ENCODE data around the gene STARD5. TPM values are rescaled to one million over a fixed set of nuclear protein-coding genes. Genes with fewer than 3 reads are reported as not detected.

The STARD5 gene
- total and polyA plus RNA-seq, 2 of the 8 experiments (the other 6 are each of a cell fraction or from before 2014, with no cell fraction given): 5.5 to 10.4 TPM

DNA sequence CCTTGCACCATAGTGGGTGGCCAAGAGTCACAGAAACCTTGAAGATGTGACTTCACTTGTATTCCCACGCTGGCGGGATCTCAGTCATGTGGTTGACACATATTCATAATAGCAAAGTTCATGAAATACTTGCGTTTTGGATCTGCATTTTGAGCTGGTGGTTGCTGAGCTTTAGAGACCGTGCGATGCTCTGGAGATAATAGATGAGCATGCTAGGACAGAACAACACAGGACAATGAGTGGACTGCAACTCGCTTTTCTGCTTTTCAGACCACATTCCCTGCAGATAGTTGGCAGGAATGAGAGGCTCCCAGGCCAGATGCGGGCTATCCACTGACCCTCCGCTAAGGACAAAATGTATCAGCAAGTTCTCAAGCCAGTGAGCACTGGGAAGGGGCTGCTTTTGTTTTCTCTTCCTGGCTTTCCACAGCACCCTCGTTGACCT is 13.8 kb upstream of the STARD5 start (continued):
- TF ChIP-seq E2F6 (IDR thresholded peaks at IDR 0.05) (no peak), CTBP2 (IDR thresholded peaks at IDR 0.05; ENCODE audit: borderline replicate concordance, insufficient read depth, insufficient read length, low read length) (no peak), ASH2L (IDR thresholded peaks at IDR 0.05; ENCODE audit: low read length) (no peak), KDM4A (IDR thresholded peaks at IDR 0.05; ENCODE audit: low read depth, low read length, severe bottlenecking) (no peak), KDM1A (IDR thresholded peaks at IDR 0.05; ENCODE audit: borderline replicate concordance, low read length) (no peak), SAP30 (IDR thresholded peaks at IDR 0.05; ENCODE audit: insufficient read depth, insufficient replicate concordance, low read length) (no peak), TBP (IDR thresholded peaks at IDR 0.05; ENCODE audit: low read depth, low read length) (no peak), EZH2 (IDR thresholded peaks at IDR 0.05; ENCODE audit: low read depth, low read length, severe bottlenecking) (no peak), PHF8 (conservative IDR thresholded peaks at IDR 0.05; ENCODE audit: low read depth, low read length) (no peak)

All from H1 (cell line).